Inflammatory macrophage treated with lipopolysaccharide for 4 hours (primary cell): ENCODE data around the gene KLHL26.

Experiments
- DNase-seq: peaks from one replicate; pipeline ENCODE4 v3.0.0-alpha.2; 2020

KLHL26 gene

DNA sequence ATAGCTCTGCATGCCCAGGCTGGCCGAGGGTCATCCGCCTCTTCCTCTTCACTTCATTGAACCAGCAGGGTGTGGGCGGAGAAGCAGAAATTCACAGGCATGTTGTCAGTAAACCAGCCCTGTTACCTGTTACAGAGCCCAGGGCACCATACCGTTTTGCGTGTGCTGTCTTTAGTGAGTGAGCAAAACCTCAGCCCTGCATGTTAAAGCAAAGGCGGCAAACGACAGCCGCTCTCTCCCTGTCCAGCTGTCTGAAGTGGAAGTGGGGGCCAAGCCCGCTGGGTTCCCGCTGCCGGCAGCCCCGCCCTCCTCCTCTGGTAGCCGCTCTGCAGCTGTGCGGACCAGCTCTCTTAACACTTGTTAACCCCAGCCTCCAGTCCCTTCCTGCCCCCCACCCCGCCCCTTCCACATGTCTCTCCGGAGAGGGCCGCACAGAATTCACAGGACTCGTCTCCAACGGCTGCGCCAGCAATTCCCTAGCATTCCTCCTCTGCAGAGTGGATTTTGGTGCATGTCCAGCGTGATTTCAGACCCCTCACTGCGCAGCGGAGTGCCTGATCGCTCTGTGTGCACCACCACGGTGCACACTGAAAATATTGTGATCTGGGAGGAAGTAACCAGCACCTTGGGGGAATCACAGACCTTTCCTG is 12.7 kb downstream of the KLHL26 start:
- peak; percentile 29 for DNase-seq

DNA sequence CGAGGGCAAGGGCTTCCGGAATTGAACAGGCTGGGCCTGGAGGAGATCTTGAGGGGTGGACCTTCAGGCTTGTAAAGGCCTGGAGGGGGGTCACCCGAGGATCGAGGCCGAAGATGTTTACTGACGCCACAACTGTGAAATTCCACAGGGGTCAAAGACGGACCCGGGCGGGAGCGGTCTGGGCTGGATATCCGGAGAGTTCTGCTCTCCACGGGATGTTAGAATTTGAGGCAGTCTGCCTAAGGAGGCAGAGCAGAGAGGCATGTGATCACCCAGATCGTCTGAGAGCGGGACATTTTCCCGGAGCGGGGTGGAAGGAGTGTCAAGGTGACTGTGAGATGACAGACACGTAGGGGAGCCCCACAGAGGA is 13.2 kb downstream of the KLHL26 start:
- no peak for DNase-seq

DNA sequence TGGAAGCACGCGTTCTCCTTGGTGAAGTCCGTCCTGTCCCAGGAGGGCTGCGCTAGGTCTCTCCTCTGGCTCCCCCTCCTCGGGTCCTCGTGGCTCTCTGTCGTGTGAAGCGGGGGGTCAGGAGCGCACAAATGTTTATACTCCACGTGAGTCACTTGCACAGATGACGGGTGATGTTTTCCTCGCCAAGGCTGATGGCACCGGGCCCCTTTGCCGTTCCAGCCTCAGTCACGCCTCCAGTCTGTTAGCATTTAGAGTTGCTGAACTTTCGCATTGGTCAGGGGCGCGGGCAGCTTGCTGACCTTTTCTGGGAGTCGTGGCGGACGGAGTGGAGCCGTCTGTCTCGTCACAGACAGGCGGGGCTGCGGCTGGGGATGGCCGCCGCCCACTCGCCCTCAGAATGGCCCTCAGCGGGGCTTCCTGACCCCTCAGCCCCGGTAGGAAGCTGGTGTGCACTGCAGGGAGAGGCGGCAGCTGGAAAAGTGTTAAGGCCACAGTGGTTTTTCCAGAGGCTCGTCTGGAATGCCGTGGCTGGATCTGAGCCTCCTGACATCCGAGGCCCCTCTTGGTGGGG is 13.7 kb downstream of the KLHL26 start:
- no peak for DNase-seq

DNA sequence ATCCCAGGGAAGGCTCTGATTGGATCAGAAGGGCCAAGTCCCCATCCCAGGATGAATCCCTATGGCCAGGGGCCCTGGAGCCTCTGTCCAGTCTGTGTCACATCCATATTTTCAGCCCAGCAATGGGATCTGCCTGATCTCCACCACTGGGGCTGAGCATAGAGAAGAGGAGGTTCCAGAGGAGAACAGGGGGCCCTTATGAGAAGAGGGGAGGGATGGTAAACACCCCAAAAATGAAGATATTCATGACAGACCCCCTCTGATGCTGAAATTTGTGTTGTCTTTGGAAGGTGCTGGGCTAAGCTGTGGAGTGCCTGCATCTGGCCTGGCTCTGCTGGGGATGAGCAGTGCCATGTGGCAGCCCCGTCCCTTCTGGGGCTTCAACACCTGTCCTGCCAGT is 14.5 kb downstream of the KLHL26 start:
- DNase-seq = no peak

DNA sequence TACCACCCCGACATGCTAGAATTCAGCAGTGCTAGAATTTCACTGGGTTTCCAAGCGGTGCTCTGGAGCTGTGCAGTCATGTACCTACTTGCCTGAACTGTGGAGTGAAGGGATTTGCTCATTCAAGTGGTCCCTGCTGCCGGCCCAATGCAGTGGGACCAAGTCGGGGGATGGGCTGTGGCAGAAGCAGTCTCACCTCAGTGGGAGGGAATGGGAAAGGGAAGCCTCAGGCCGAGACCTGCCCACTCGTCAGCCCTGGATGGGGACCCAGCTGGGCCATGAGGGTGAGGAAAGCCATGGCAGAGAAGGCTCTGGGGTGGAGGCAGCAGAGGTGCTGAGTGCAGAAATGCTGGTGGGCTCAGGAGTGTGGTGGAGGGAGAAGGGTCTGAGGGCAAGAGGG is 14.9 kb downstream of the KLHL26 start:
- no peak for DNase-seq

DNA sequence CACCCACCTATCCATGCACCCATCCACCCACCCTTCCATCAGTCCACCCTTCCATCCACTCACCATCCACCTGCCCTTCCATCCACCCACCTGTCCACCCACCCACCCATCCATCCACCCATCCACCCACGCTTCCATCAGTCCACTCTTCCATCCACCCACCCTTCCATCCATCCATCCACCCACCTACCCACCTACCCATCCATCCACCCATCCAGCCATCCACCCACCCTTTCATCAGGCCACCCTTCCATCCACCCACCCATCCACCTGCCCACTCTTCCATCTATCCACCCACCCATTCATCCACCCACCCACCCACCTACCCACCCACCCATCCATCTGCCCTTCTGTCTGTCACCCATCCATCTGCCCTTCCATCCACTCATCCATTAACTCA is 17.0 kb downstream of the KLHL26 start:
- no peak for DNase-seq

DNA sequence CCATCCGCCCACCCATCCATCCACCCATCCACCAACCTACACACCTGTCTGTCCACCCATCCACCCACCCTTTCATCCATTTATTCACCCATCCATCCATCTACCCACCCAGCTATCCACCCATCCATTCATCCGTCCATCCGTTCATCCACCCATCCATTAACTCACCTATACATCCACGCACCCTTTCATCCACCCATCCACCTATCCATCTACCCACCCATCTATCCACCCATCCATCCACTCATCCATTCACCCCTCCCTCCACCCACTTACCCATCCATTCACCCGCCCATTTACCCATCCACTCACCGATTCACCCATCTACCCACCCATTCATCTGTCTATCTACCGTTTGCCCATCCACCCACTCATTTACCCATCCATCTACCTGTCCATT is 17.6 kb downstream of the KLHL26 start:
- DNase-seq = no peak

DNA sequence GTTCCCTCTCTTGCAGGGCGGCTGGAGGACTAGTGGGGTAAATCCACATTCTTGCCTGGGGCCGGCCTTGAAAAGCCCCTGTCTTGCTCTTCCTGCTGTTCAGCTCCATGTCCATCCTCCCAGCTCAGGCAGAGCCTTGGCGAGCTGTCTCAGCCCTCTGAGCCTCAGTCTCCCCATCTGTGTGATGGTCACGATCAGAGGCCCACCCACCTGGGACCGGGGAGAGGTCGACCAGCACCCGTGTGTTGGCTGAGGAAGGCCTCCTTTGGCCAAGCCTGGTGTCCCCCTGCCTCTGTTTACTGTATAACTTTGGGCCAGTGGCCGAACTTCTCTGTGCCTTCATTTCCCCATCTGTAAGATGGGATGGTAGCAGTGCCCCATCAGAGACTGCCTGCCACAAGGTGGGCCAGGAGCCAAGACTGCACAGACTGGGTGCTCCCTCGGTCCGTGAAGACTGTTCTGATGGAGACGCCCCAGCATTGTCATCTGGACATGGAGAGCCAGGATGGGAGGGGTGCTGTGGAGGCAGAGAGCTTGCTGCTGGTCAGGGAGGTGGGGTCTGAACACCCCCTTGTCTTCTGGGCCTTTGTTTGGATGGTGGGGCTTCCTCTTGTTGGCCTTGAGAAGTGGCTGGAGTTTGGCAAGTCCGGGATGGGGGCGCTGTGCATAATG is 18.5 kb downstream of the KLHL26 start:
- no peak for DNase-seq

DNA sequence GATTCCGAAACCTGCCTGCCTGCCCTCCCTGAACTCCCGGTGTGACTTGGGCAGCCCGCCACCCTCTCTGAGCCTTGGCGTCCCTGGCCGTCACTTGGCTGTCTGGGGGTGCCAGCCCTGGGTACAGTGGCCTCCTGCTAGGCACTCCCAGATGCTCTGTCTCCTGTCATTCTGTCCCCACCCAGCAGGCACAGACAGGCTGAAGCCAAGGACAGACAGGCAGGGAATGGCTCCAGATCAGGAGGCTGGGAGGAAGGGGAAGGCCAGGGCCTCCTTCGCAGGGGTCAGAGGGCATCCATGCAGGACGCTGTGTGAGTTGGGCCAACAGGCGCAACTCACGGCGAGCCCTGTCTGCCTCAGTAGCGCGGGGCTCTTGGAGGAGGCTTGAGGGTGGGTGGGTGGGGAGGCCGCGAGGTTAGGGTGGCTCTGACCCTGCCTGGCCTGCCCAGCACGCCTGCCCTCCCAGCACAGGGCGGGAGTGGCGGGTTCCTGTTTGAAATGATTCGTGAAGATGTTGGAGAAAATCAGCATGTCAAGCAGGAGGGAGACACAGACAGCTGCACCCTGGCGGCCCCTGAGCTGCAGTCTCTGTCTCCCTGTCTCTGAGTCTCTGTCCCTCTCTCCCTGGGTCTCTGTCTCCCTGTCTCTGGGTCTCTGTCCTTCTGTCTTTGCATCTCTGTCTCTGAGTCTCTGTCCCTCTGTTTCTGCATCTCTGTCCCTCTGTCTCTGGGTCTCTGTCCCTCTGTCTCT is 19.7 kb downstream of the KLHL26 start:
- DNase-seq = no peak

DNA sequence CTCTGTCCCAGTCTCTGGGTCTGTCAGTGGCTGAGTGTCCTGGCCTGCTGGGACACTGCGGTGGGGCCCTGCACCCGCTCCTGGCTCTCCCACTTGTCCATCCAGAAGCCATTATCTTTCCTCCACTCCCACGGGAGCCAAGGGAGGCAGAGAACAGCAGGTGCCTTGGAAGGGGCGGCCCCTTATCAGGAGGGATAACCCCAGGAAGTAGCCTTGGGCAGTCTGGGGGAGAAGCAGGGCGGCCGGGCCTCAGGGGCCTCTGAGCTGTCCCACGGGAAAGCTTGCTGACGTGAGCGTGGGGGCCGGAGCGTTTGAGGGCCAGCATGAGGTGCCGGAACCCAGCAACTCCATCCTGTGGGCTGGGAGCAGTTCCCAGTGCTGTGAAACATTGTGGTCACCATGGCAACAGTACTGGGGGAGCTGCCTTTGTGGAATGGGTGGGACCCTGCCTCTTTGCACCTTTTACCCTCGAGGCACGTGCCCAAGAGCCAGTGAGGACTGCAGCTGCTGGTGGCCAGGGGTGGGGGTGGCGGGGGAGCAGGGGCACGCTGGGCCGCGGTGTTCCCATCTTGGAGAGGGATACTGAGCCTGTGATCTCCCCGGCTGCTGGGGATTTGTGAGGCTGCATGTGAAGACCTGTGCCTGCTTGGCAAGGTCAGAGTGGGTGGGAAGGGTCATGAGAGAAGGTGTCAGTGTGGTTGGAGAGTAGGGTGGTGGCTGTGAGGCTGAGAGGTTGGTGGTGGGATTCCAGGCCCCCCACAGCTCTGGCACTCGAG is 20.9 kb downstream of the KLHL26 start:
- DNase-seq = no peak

DNA sequence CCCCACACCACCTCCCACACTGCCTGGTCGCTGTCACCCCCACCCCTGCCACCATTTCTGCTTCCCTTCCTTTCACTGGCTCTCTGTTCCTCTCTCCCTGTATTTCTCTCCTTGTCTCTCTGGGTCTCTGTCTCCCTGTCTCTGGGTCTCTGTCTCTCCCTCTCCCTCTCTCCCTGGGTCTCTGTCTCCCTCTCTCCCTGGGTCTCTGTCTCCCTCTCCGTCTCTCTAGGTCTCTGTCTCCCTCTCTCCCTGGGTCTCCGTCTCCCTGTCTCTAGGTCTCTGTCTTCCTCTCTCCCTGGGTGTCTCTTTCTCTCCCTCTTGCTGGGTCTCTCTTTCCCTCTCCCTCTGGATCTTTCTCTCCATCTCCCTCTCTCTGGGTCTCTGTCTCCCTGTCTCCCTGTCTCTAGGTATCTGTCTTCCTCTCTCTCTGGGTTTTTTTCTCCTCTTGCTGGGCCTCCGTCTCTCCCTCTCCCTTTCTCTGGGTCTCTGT is 21.6 kb downstream of the KLHL26 start:
- DNase-seq = no peak

DNA sequence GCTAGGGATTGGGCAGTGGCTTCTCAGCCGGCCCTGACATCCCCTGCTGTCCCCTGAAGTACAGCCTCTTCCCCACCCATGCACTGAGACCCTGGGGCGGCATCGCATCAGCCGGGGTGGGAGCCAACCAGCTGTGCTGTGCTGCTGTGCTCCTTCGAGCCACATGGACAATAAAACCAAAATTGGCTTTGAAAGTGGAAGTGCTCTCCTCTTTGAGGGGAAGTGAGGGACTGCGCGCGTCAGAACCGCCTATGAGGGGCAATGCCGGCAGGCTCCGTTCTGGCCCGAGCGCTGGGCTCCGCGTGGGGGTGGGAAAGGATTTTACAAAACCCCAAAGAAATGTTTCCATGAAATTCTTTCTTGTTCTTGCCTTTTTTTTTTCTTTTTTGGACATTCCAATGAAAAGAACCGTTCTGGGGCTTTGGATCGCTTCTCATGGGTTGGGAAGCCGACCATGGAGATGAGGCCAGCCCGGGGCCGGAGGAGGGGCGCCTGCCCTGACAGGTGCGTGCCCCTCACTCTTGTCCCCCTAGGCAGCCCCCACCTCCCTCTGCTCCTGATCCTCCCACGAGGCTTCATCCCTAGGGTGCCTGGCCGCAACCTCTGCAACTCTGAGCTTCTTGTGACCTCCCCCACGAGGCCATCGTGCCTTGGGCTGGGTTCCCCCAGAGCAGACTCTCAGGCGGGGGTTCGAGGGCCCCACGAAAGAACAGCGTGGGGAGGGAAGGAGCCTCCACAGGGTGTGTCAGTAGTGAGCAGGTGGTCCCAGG is 22.6 kb downstream of the KLHL26 start:
- peak; percentile 87 for DNase-seq

DNA sequence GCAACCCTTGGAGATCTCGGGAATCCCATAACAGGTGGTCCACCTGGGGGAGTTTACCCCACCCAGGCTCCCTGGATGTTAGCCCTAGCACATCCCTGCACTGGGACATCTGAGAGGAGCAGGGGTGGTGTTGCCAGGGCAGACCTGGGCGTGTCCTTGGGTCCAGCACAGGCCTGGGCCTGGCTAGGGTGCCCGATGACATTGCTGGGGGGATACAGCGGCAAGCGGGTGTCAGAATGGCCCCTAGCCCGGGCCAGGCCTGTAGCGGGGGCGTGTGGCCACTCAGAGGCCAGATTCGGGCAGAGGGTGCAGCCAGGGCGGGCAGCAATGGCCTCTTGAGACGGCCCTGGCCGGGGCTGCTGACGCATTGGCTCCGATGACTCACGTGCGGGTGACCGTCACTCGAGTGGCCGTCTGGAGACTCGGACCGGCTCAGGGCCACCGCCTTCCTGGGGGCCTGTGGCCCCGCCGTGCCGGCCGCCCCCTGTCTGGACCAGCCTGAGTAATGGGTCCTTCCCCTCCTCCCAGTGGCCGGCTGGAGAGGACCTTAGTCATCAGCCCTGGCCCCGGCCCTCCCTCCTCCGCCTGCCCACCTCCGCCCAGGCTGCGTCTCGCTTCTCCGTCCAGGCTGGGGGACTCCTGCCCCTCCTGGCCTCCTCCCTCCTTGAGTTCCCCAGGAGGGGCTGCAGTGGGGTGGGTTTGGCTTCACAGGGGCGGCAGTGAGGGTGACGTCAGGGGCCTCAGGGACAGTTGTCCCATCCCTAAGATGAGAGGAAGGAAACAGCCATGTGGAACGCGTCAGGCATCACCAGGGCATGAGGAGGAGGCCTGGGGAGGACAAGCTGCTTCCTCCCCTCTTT is 23.5 kb downstream of the KLHL26 start:
- peak; percentile 95 for DNase-seq

DNA sequence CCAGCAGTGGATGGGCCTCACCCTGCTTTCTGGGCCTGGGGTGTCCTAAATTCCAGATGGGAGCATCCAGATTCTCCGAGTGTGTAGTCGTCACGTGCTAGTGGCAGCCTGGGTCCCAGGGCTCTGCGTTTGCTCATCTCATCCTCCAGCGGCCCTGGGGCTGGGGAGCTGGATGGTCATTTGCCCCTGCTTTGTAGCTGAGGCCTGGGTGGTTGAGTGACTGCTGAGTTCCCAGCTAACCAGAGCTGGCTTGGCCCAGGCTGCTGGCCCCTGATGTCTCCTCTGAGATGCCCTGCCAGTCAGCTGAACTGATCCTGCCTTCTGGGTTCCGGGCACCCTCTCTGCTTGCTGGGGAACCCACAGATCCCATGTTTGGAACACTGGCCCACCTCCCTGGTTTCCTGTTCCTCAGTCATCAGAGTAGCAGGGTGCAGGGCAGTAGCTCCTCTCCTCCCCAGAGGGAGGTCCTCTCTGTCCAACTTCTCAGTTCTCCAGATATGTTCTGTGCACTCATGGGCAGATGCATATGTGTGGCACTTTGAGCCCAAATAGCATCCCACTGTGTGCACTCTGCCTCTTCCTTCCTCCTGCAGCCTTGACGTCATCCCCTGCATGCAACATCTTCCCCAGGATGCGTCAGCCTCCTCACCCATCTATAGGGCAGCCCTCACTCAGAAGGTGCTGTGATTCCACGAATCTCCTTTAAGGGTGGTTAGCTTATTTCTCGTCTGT is 24.3 kb downstream of the KLHL26 start:
- DNase-seq = peak; percentile 87

DNA sequence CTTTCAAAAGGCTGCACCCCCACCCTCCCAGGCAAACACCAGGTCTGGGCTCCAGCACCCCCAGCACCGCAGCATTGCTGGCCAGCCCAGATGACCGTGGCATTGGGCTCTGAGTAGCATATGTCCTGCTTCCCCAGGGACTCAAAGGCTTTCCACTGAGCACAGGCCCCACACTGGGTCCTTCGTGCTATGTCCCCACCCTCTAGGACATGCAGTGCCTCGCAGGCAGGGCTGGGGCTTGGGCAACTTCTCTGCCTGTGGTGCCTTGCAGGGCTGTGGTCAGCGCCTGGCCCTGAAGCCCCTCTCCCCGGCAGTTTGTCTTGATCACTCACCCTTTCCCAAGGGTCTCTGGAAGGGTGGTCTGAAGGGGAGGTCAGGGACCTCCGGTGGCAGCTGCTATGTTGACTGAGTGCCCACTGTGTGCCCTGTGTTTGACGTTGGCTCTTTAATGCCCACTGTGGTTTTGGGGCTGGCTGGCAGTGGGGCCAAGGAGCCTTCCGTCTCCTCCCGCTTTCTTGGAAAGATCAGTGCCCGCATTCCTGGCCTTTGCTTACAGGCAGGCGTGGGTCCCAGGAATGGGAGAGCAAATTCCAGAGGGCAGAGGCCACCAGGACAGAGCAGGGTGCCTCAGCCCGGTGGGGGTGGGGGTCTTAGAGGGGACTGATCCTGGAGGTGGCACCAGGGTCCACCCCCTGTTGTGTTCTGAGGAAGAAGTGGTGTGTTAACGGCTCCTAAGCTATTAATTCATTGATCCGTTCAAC is 26.3 kb downstream of the KLHL26 start:
- no peak for DNase-seq

DNA sequence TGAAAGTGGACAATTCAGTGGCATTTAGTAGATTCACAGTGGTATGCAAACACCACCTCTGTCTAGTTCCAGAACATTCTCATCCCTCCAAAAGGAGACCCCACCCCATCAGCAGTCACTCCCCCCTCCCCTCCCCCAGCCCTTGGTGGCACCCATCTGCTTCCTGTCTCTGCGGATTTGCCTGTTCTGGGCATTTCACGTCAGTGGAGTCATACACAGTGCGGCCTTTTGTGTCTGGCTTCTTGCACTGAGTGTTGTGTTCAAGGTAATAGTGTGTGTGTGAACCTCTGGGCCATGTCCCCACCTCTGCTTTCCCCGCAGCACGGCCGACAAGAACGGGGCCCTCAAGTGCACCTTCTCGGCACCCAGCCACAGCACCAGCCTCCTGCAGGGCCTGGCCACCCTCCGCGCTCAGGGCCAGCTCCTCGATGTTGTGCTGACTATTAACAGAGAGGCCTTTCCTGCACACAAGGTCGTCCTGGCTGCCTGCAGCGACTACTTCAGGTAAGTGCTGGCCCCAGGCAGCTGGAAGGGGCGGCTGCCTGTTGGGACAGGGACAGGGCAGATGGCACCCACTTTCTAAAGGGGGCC is 27.2 kb downstream of the KLHL26 start:
- no peak for DNase-seq

DNA sequence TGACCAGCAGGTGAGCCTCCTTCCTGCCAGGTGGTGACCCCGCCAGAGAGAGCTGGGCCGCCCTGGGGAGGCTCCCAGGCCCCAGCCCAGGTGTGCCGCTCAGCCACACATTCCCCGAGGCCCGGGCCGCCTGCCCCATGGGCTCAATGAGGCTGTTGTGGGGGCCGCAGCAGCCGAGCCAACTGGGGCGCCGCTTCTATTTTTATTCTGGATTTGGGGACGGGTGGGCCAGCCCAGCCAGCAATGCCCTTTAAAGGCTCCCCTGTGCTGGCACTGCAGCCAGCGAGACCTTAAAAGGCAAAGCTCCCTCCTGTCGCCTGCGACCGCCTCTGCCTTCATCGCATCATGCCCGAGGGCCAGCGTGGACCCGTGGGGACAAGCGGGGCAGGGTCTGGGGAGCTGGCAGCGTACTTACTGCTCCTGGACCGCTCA is 29.0 kb downstream of the KLHL26 start:
- DNase-seq = no peak

DNA sequence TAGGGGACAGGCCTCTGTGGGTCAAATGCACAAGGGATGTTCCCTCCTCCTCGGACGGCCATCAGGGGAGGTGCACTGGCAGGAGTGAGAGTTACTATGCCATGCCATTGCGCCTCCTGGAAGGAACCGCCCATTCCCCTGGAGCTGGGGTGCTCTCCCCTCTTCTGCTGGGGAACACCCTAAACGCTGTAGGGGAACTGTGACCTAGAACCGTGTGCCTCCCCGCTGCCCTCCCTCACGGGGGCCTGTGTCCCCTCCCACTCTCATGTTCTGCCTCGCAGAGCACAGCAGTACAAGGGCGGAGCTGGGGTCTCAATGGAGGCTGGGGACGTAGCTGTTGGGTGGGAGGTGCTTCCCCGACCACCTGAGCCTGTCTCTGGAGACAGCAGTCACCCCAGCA is 29.5 kb downstream of the KLHL26 start:
- DNase-seq = no peak

DNA sequence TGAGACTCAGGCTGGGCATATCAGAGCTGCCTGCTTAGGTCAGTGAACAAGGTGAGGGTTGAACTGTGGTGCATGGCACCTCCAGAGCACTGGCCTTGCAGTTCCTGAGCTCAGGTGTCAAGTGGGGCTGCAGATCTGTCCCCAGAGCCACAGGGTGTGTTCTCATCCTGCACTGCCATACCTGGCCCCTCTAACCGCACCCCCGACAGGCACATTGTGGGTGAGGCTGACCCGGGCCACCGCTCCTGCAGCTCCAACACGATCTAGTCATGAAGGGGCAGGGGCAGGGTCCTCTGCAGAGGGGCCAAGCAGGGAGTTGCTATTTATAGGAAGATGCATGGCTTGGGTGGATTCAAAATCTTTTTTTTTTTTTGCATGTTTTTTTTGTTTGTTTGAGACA is 30.0 kb downstream of the KLHL26 start:
- no peak for DNase-seq
